ENCODE measurements around the gene ARL10.

ARL10 gene, protein sequence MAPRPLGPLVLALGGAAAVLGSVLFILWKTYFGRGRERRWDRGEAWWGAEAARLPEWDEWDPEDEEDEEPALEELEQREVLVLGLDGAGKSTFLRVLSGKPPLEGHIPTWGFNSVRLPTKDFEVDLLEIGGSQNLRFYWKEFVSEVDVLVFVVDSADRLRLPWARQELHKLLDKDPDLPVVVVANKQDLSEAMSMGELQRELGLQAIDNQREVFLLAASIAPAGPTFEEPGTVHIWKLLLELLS

DNA sequence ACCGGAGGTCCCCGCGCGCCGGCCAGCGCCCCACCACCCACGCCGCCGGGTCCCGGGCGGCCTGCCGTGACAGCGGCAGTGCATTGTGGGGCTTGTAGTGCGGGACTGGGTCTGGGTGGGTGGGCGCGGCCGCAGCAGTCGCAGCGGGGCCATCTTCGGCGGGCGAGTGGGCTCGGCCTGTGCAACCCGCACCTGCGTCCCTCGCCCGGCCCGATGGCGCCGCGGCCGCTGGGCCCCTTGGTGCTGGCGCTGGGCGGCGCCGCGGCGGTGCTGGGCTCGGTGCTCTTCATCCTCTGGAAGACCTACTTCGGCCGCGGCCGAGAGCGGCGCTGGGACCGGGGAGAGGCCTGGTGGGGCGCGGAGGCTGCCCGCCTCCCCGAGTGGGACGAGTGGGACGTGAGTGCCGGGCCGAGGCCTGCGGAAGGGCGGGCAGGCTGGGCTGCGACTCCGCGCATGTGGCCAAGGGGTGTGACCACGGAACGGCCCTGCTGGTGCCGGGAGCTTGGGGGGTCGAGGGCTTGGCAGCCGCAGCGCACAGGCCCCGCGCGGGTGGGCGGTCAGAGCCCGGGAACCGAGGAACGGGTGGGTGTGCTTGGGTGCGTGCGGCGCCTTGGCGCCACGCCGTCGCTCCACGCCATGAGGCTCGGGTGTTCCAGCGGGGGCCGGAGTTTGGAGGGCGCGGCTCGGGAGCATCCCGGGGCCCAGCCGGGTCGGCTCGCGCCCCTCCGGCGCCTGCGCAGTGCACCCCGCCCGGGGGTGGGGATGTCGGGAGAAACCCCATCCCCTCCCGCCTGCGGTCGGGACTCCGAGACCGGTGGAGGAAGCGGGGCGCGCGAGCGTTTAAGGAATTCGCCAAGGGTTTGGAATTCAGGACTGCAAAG is at the start of gene ARL10:
Gene ARL10, plus strand, starts transcription at position 137 of the 881 bp plus-strand sequence. Its CDS starts 77 bp downstream, at position 214.
- DNase-seq (ENCODE audit: low spot score), result no peak

DNA sequence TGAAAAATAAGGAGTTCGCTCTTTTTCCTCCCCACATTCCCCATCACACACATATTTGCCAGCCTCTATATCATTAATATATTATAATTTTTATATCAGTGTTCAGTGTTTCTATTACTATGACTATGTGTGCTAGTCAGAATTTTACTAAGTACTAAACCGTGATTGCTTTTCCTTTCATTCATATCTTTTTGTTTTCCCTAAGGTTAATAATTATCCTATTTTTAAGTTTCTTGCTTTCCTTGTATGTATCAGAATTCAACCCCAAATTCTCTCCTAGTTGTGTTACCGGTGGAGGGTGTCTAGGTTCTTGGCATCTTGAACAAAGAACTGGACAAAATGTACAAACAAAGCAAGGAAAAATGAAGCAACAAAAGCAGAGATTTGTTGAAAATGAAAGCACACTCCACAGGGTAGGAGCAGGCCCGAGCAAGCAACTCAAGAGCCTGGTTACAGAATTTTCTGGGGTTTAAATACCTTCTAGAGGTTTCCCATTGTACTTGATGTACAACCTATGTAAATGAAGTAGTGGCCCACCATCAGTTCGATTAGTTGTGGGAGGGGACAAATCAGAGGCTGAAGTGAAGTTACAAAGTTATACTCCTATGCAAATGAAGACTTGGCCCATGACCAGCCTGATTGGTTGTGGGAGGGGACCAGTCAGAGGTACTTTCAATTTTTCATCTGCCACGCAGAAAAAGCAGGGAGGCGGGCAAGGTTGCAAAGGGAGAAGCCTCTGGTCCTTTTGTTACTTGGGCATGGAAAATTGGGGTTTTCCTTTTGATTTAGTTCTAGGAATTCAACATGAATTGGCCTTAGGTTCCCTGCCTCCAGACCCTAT is 47.5 kb upstream of the ARL10 start:
- no peak for DNase-seq (ENCODE audit: low spot score)

DNA sequence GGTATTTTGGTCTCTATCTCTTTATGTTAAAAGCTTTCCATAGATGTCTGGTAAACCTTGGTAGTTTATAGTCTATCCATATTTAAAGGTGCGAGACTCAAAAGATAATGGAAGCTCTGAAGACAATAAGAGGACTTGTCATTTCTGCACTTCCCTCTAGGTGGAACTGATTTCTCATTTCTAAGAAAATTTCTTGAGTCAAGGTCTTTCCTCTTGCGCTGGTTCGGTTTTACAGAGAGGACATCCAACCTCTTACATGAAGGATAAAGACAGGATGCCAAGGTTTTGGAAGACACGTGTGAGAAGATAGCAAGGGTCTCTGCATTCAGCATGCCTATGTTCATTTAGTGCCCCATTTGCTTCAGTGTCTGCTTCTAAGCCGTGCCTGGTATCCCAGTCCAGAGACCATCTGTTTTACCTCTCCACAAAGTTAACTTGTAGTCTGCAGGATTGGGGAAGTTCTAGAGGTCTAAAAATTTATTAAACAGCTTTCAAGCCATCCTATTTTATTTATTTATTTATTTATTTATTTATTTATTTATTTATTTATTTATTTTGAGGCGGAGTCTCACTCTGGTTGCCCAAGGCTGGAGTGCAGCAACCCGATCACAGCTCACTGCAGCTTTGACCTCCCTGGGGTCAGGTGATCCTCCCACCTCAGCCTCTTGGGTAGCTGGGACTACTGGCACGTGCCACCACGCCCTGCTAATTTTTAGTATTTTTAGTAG is 45.3 kb upstream of the ARL10 start:
- DNase-seq (ENCODE audit: low spot score), result no peak

DNA sequence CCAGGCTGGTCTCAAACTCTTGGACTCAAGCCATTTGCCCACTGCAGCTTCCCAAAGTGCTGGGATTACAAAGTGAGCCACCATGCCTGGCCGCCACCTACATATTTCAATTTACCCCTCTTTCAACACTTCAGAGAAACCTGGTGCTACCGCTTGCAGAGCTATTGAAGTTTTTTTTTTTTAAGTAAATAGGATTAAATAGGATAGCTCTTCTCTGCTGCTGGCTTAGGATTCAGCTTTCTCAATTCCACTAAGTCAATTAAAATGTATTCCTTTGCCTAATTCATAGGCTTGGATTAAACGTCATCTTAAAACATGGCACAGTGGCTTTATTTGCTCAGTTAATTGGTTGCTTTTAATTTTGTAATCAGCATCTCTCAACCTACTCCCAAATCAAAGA is 44.7 kb upstream of the ARL10 start:
- DNase-seq (ENCODE audit: low spot score), result no peak

DNA sequence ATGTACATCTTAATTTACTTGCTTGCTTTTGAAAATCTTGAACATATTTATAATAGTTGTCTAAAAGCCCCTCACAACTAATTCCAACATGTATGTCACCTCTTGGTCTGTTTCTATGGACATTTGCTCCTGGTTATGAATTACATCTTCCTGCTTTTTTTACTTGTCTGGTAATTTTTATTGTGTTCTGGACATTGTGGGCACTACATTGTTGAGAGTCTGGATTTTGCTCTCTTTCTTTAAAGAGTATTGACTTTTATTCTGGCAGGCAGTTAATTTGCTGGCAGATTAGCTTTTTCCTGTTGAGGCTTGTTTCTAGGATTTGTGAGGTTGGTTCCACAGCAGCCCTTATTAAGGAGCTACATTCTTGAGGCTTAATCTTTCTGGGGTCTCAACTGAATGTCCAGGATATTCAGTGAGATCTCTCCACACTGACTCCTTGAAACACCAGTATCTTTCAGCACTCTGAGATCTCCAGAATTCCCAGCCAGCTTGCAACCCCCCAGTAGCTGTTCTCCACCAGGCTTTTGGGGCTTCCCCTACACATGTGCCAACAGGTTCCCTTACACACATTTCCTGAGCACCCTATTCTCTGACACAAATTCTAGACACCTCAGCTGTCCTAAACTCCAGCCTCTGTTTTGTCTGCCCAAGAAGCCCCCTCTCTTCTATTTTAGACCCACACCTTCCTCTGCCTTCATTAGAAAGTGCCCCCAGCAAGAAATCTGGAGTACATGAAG is 31.1 kb upstream of the ARL10 start:
- no peak for DNase-seq (ENCODE audit: low spot score)

DNA sequence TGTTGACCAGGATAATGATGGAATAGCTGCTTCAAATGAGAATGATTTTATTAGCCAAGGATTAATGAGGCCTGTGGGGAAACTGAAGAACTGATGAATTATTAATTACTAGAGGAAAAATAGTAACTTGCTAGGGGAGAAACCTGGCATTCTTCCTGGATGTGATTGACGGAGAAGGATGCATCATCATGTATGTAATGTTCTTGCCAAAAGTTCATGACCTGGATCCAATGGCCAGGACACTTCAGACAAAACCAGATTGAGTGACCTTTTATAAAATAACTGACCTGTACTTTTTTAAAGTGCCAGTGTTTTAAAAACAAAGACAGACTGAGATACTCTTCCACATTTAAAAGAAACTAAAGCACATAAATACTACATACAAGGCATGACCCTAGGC is 27.4 kb upstream of the ARL10 start:
- no peak for DNase-seq (ENCODE audit: low spot score)

DNA sequence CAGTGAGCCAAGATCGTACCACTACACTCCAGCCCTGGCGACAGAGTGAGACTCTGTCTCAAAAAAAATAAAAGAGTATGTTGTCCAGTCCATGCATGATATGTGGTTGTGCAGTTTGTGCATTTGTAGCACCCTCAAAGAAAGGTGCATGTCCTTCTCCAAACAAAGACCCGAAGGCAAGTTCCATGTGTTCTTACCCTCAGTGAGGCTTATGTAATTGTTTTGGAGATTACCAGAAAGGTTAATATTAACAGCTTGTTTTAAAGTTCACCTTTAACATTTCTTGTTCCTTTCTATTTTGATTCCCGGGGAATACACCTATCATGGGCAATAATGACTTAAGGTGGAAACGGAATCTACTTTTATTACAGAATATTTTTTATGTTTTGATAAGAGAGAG is 26.0 kb upstream of the ARL10 start:
- DNase-seq (ENCODE audit: low spot score), result no peak

DNA sequence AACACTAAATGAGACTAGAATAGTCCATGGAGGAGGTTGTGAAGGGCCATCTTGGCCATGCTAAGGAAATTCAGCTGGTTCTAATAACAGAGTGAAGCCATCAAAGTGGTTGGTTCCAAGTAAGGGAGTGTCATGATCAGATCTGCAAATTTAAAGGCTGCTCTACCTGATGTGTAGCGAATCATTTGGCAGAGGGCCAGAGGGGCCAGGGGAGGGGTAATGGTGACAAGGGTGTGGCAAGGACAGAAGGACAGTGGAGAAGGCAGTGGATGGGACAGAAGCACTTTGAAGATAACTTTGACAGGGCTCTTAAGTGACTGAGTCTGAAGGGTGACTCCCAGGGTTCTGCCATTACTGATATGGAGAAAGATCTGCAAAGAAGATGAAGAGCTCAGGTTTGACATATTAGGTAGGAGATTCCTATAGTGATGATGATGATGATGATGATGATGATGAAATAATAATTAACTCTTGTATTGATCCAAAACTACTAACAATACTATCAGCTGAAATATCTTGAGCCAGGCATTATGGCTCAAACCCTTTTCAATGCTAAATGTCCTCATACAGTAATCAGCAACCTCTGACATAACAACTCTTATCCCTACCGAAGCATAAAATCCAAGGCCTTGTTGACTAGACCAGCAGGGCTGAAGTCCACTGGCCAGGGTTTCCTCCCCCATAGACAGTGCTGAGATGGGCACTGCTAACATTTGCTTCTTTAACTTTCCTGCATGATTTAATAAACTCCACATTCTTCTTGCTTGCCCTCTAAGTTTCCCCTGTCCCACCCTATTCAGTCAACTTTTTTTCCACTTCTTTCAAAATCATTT is 23.7 kb upstream of the ARL10 start:
- no peak for DNase-seq (ENCODE audit: low spot score)

DNA sequence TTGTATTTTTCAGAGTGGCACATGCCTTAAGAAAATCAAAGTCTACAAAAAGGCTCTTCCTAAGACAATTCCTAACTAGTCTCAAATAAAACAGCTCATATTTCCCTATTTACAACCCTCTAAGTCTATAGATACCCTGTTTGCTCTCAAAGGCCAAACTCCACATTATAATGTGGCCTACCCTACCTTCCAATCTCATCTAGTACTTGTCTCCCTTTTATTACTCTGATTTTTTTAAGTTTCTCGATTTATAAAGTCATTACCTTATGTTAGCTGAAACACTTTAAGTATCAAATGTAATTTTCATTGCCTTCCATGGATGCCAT is 23.2 kb upstream of the ARL10 start:
- no peak for DNase-seq (ENCODE audit: low spot score)

DNA sequence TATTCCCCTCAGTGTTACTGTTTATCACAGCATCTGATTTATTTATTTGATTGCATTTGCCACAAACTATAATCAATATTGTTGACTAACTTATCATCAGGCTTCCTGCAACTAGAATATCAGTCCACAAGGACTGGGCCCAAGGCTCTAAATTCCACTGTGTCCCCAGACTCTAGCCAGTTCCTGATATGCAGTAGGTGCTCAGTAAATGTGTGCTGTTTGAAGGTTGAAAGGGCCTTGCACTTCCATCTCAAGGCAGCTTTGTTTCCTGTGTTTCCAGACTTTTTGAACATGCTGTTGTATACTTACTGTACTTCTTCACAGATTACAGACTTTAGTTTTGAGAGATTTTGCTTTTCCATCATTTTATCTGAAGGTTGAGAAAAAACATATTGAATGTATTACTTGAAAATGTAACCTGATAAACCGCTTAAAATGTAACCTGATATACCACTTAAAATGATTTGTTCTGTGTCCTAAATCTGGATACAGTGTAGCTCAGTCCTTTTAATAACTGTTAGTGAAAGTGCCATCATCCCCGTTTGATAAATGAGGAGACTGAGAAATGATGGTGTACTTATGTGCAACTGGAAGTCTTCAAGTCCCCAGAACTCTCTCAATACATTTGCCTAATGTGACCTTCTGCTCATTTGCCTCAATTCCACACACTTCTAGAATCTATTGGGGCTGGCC is 22.4 kb upstream of the ARL10 start:
- no peak for DNase-seq (ENCODE audit: low spot score)

DNA sequence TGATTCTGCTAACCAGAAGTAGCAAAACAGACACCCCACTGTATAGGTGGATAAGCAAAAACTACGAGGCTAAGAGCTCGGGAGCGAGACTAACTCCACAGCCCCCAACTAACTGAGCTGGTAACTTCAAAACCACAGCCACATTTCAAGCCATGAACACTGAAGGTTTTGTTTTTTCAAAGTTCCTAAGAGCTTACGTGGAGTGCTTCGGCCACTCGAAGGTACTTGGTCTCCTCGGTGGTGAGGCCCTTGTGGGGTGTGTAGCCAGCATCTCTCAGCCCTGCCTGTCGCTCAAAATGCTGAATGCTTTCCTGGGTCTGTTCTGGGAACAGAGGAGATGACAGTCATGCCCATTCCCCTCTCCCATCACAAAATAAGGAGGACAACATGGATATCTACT is 14.9 kb upstream of the ARL10 start:
- no peak for DNase-seq (ENCODE audit: low spot score)

DNA sequence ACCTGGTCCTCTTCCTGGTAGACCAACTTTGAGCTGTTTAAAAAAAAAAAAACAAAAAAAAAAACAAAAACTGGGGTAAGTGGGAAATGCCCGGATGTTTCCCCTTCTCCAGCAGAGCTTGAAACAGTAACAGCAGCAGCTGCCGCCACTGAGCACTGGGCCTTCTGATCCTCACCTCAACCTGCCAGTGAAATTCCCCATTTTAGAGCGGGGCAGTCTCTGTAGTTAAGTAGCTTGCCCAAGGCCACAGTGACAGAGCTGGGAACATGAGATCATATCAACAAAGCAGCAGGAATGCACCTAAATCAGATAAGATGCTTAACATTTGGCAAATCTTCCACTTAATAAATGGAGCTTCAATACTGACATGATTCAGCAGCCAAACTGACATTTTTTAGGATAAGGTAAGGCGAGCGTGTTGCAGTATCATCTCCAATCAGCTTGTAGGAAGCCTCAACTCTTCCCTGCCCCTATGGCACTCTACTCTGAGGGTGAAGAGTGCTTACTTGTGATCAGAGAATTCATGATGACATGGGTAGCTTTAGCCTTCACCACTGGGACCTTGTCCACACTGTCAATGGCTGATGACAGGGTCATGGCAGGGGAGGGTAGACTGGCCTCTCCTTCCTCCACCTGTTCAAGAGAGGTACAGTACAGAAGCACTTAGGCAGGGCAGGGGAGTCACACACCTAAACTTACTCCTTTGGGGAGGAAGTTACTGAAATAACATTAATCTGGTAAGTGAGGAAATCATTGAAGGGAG is 13.0 kb upstream of the ARL10 start:
- DNase-seq (ENCODE audit: low spot score), result no peak

DNA sequence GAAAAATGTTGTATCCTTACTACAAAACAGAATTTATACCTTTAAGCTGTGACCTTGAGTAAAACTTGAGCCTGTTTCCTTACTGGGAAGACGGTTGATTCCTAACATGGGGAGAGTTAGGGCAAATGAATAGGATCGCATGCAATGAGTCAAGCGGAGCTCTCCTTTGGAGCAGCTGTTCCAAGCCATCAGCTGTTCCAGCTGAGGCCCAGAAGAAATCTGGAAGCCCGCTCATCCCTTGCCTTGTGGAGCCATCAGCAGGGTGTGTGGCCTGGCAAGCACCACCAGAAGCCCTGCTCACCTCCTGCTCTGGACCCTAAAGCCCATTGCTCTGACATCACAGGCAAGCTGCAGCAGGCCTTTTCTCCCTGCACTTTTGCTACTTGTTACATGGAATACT is 11.8 kb upstream of the ARL10 start:
- DNase-seq (ENCODE audit: low spot score), result no peak

DNA sequence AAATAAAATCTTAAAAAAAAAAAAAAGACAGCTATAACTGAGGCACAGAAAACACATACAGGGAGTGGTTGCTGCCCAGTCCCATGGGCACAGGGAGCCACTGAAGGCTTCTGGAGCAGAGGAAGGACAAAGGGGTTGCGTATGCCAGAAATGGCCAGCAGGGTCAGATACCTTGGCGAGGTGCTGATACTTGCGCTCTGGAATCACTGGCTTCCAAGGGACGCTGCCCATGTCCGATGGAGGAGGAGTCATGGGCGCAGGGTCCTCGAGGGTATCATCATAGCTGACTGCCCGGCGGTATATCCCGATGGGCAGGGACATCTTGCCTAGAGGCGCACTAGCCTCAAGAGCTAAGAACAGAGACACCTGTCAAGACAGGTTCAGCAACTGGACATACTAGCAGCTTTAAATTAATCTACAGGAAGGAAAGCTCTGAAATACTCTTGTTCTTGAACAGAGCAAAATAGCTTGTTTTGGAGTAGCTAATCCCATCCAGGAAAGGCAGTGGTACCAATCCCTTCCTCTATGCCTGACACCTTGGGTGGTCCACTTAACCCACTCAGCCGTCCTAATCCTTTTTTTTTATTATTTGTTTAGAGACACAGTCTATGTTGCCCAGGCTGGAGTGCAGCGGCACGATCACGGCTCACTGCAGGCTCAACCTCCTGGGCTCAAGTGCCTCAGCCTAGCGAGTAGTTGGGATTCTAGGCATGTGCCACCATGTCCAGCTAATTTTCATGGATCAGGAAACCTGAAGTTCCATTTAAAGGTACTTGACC is 9.7 kb upstream of the ARL10 start:
- DNase-seq (ENCODE audit: low spot score), result no peak

DNA sequence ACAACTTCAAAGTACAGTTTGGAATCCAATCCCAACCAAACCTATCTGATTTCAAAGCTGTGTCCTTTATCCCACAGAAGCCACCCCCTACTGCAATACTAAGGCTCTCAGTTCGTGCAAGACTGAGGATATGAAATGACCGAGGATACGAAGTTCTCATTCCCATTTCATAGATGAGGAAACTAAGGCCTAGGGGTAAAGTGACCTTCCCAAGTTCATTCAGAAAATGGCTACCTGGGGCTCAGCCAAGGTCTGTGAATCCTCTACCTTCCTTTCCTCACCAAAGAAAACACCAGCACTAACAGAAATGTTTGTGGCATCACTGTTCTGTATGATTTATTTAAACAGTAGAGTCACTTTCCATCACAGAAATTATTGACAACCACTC is 9.1 kb upstream of the ARL10 start:
- no peak for DNase-seq (ENCODE audit: low spot score)

DNA sequence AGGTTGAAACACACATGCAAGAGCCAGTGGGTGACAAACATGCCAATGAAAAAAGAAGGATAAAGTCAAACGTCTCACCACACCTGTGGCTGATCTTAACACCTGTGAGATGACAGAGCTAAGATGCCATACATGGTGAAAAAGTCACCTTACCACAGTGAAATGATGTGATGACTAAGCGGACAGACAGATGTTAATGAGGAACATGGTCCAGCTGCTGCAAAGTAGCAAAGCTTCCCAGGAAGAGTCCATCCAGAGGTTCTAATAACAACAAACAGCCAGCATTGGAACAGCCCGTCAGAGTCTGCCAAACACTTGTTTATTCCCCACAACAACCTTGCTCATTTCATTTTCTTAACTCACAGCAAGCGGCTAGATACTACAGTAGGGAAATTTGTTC is 5.6 kb upstream of the ARL10 start:
- no peak for DNase-seq (ENCODE audit: low spot score)

DNA sequence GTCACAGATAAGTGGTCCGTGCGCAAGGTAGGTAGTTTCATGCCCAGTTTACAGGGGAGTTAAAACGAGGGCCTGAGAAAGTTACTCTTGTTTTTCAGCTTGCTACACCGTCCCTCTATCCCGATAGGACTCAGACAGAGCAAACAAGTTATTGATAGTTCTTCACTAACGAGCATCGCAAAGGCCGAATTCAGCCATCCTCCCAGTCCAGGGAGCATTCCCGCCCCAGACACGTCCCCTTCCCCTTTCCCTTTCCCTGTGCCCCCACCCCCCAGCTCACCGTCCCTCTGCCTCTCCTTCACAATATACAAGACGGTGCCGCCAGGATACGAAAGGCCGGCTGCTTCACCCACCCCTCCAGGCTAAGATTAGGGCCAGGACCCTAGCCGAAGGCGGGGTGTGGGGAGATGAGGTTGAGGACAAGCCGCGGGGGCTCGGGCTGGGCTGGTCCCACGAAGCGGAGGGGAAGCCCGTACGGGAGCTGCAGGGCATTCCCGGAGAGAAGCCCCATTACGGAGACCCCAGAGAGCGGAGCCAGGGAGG is 4.3 kb upstream of the ARL10 start:
- DNase-seq (ENCODE audit: low spot score), result no peak
